ENCODE results near the gene PTPA. TPM values are rescaled to one million over a fixed set of nuclear protein-coding genes. Genes with fewer than 3 reads are reported as not detected.

The PTPA gene
- total and polyA plus RNA-seq, 3 experiments from 2014 or later, result 15.6 to 116 (median 107) TPM

DNA sequence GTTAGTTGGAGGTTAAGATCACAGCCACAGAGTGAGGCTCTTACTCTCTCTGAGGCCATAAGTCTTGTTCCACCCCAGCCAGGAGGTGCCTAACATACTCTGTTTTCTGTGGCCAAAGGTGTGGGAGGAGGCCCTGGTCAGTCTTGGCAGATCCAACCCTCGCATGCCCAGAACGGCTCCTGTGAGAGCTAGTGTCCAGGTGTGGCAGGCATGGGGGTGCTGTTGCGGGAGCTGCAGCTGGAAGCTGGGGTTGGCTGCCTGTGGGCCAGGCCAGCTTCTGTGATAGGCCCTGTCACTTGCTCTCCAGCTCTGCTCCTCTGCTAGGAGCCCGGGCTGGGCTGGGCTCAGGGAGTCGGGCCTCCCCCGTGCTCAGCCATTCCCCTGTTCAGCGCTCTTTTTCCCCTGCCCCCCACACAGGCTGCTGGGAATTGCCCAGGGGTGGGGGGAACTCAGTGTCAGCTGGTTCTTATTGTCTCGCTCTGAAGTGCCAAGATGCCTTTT, 35.3 kb downstream of the PTPA start:
- H3K36me3 Mint-ChIP-seq, result peaks cover 0 to 50% (median 4%) of the 10 kb centered on the region in 3 donors
- no peaks in the 10 kb centered on the region for H3K27me3 ChIP-seq (ENCODE audit: insufficient read depth, low read length, poor library complexity, severe bottlenecking)
- H3K9me3 ChIP-seq (ENCODE audit: low read length), result no peaks in the 10 kb centered on the region
- peaks cover 26% of the 10 kb centered on the region for H3K36me3 ChIP-seq (ENCODE audit: insufficient read depth, low read length)
- CTCF ChIA-PET, result interaction anchor here (0.7 to 2.4 kb wide), 4 partner anchors 15 to 464 kb away, joined by 3 to 10 read pairs (median 4); no protein-coding TSS in a partner anchor
- POLR2A ChIA-PET, result interaction anchor here (0.8 kb wide), 1 partner anchor 90 kb away, joined by 3 read pairs; no protein-coding TSS in a partner anchor
- peaks cover 18% of the 10 kb centered on the region for H3K4me1 ChIP-seq (ENCODE audit: insufficient read depth, low read length)
- DNase-seq, result no peak
- no peak overlapping the region for H3K4me3 Mint-ChIP-seq
- H3K4me1 Mint-ChIP-seq, result peaks cover 7 to 23% (median 11%) of the 10 kb centered on the region in 3 donors
- no peak overlapping the region for H3K27ac ChIP-seq (ENCODE audit: low read depth, low read length)
- no peak overlapping the region for H3K4me3 ChIP-seq (ENCODE audit: low read length)
- H3K9me3 Mint-ChIP-seq, result no peaks in the 10 kb centered on the region
- no peak overlapping the region for H3K27ac Mint-ChIP-seq
- H3K27me3 Mint-ChIP-seq, result peaks cover 0 to 1% of the 10 kb centered on the region in 2 donors

DNA sequence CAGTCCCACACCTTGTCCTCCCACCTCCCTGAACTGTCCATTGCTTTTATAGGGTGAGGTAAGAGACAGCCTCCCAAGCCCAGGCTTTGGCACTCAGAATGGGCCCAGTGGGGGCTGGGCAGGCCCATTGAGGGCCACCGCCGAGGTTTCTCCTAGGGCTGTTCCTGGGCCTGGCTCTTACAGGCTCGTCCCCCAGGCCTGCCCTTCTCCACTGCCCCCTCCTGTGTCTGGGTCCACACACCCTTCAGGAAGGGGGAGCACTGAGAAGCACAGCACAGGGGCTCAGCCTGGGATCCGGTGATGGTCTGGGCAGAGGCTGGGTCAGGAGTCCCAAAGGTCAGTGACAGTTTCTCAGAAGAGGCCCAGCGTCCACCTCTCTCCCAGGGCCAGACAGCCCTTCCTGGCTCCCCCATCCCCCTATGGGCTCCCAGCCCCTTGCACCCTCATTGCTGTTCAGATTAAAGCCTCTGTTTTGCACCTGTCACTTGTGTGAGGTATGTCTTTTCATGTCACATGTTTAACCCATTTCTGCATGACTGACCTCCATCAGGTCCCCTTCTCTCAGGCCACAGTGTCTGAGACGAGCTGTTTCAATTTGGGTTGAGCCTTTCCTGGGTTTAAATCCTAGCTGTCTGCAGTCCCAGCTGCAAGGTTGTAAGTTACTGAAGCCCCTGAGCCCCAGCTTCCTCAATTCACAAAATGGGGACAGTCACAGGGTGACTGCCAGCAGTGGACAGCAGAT, 37.4 kb downstream of the PTPA start:
- CTCF ChIA-PET, result interaction anchor here (1.0 kb wide), 1 partner anchor 17 kb away, joined by 3 read pairs; no protein-coding TSS in a partner anchor
- H3K27me3 Mint-ChIP-seq, result peaks cover 0 to 1% of the 10 kb centered on the region in 2 donors

DNA sequence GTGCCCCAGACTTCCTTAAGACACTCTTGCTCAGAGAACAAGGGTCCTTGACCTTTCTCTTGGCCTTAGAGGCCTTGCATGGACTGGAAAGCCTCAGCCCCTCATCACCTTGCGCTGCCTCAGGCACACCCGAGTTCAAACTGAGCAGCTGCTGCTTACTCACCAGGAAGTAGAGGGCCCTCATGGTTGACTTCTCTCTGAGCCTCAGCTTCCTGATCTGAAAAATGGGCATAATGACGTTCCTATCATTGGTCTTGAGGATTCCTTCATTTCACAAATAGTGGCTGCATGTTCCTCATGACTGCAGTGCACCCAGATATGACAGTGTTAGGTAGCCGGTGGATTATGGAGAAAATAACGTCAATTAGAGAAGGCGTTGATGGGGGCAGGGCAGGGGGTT, 38.2 kb downstream of the PTPA start:
- H3K4me1 ChIP-seq (ENCODE audit: insufficient read depth, low read length), result no peaks in the 10 kb centered on the region
- POLR2A ChIA-PET, result no interaction called here
- H3K9me3 Mint-ChIP-seq, result no peaks in the 10 kb centered on the region

More for the DNA sequence above, 37.4 kb downstream of the PTPA start:
- no peaks in the 10 kb centered on the region for H3K9me3 Mint-ChIP-seq
- Histone ChIP-seq H3K4me3 (ENCODE audit: low read length) (no peak overlapping the region), H3K36me3 (ENCODE audit: insufficient read depth, low read length) (peaks cover 9% of the 10 kb centered on the region), H3K9me3 (ENCODE audit: low read length) (no peaks in the 10 kb centered on the region), H3K27ac (ENCODE audit: low read depth, low read length) (no peak overlapping the region), H3K4me1 (ENCODE audit: insufficient read depth, low read length) (no peaks in the 10 kb centered on the region), H3K27me3 (ENCODE audit: insufficient read depth, low read length, poor library complexity, severe bottlenecking) (no peaks in the 10 kb centered on the region)
- H3K36me3 Mint-ChIP-seq, result peaks cover 0 to 57% (median 4%) of the 10 kb centered on the region in 3 donors
- no peak overlapping the region for H3K27ac Mint-ChIP-seq
- POLR2A ChIA-PET, result no interaction called here
- no peak overlapping the region for H3K4me3 Mint-ChIP-seq
- peaks cover 0 to 5% (median 3%) of the 10 kb centered on the region in 3 donors for H3K4me1 Mint-ChIP-seq
- DNase-seq, result no peak

DNA sequence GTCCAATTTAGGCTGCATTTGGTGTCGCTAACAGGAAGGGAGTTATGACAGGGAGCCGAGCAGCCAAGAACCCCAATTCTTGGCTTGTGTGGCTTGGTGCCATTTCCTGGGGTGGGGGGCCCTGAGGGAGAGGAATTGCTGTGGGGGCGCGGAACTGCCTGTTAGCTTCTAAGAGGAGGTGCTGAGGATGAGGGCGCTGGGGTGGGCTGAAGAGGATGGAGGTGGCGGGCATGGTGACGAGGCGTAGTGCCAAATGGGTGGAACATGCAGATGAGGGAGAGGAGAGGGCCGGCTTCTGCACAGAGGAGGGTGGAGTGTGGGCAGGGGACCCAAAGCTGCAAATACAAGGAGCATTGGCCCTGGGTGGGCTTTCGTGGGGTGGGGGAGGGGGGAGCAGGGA, 38.9 kb downstream of the PTPA start:
- CTCF ChIA-PET, result no interaction called here
- Histone ChIP-seq H3K4me1 (ENCODE audit: insufficient read depth, low read length) (no peaks in the 10 kb centered on the region), H3K27me3 (ENCODE audit: insufficient read depth, low read length, poor library complexity, severe bottlenecking) (no peaks in the 10 kb centered on the region), H3K9me3 (ENCODE audit: low read length) (no peaks in the 10 kb centered on the region), H3K27ac (ENCODE audit: low read depth, low read length) (no peak overlapping the region), H3K4me3 (ENCODE audit: low read length) (no peak overlapping the region), H3K36me3 (ENCODE audit: insufficient read depth, low read length) (peaks cover 5% of the 10 kb centered on the region)
- H3K4me3 Mint-ChIP-seq, result no peak overlapping the region
- H3K27me3 Mint-ChIP-seq, result peaks cover 0 to 1% of the 10 kb centered on the region in 2 donors
- peak overlapping the region in 3 of 8 donors; percentile 29 to 52 (median 33) for H3K27ac Mint-ChIP-seq
- H3K9me3 Mint-ChIP-seq, result no peaks in the 10 kb centered on the region
- H3K4me1 Mint-ChIP-seq, result no peaks in the 10 kb centered on the region
- DNase-seq, result no peak
- POLR2A ChIA-PET, result no interaction called here
- H3K36me3 Mint-ChIP-seq, result peaks cover 0 to 55% (median 4%) of the 10 kb centered on the region in 3 donors

More for the DNA sequence above, 38.2 kb downstream of the PTPA start:
- peaks cover 0 to 53% (median 4%) of the 10 kb centered on the region in 3 donors for H3K36me3 Mint-ChIP-seq
- Histone ChIP-seq H3K4me3 (ENCODE audit: low read length) (no peak overlapping the region), H3K27ac (ENCODE audit: low read depth, low read length) (no peak overlapping the region), H3K9me3 (ENCODE audit: low read length) (no peaks in the 10 kb centered on the region), H3K27me3 (ENCODE audit: insufficient read depth, low read length, poor library complexity, severe bottlenecking) (no peaks in the 10 kb centered on the region), H3K36me3 (ENCODE audit: insufficient read depth, low read length) (peaks cover 5% of the 10 kb centered on the region)
- CTCF ChIA-PET, result interaction anchor here (1.0 kb wide), 1 partner anchor 18 kb away, joined by 3 read pairs; no protein-coding TSS in a partner anchor
- H3K4me1 Mint-ChIP-seq, result no peaks in the 10 kb centered on the region
- peak overlapping the region in 2 of 8 donors; percentile 48 to 95 for H3K27ac Mint-ChIP-seq
- peak overlapping the region in 1 of 7 donors; percentile 65 for H3K4me3 Mint-ChIP-seq
- no peak for DNase-seq
- H3K27me3 Mint-ChIP-seq, result peaks cover 0 to 1% of the 10 kb centered on the region in 2 donors

DNA sequence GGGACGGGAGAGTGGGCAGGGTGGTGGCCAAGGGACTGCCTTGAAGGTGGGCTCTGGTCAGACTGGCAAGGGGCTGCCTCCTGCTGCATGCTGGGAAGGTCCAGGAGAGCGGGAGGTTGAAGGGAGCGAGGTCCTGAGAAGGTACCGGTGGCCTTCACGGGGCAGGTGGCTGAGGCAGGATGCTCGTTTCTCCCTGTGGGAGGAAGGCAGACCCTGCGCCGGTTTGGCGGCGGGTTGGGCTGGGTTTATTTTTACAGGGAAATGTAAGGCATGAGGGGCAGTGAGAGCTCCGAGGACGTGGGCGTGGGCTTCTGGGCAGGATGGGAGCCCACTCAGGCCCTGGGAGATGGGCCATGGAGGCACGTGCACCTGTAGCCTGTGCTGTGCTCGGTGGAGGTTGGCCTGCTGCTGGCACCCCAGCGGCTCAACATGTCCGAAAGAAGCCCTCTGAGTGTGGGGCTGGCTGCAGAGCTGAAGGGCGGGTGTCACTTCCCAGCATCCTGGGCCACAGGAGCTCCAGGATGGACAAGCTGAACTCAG, 39.5 kb downstream of the PTPA start:
- Histone ChIP-seq H3K4me3 (ENCODE audit: low read length) (no peak overlapping the region), H3K27ac (ENCODE audit: low read depth, low read length) (no peak overlapping the region), H3K27me3 (ENCODE audit: insufficient read depth, low read length, poor library complexity, severe bottlenecking) (no peaks in the 10 kb centered on the region), H3K9me3 (ENCODE audit: low read length) (no peaks in the 10 kb centered on the region), H3K4me1 (ENCODE audit: insufficient read depth, low read length) (no peaks in the 10 kb centered on the region), H3K36me3 (ENCODE audit: insufficient read depth, low read length) (peaks cover 5% of the 10 kb centered on the region)
- Mint-ChIP-seq H3K4me3 (no peak overlapping the region), H3K27ac (peak overlapping the region in 1 of 8 donors; percentile 23), H3K36me3 (peaks cover 0 to 52% (median 4%) of the 10 kb centered on the region in 3 donors), H3K9me3 (no peaks in the 10 kb centered on the region), H3K4me1 (no peaks in the 10 kb centered on the region), H3K27me3 (peaks cover 0 to 1% of the 10 kb centered on the region in 2 donors)
- CTCF ChIA-PET, result interaction anchor here (1.7 to 2.5 kb wide), 2 partner anchors 8 to 19 kb away, joined by 5 to 15 read pairs; no protein-coding TSS in a partner anchor
- POLR2A ChIA-PET, result no interaction called here
- DNase-seq, result no peak

DNA sequence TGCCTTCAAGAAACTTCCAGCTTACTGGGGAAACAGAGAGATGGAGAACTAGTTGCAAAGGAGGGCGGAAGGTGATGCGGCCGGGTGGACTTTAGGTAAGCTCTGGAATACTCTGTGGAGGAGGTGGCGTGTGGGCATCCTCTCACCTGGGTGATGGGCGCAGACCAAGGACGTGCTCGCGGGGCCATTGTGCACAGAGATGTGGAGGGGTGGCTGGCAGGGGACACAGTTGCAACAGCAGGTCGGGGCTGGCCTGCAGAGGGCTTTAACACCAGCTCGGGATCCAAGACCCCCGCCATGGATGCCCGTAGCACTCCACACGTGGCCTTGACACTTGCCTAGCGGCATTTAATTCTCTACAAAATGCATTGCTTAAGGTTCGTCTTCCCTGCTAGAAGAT, 40.3 kb downstream of the PTPA start:
- no peak for DNase-seq
- Histone ChIP-seq H3K36me3 (ENCODE audit: insufficient read depth, low read length) (peaks cover 5% of the 10 kb centered on the region), H3K4me1 (ENCODE audit: insufficient read depth, low read length) (no peaks in the 10 kb centered on the region), H3K9me3 (ENCODE audit: low read length) (no peaks in the 10 kb centered on the region), H3K27ac (ENCODE audit: low read depth, low read length) (no peak overlapping the region), H3K4me3 (ENCODE audit: low read length) (no peak overlapping the region), H3K27me3 (ENCODE audit: insufficient read depth, low read length, poor library complexity, severe bottlenecking) (no peaks in the 10 kb centered on the region)
- CTCF ChIA-PET, result interaction anchor here (1.7 to 2.5 kb wide), 2 partner anchors 9 to 20 kb away, joined by 5 to 15 read pairs; no protein-coding TSS in a partner anchor
- Mint-ChIP-seq H3K27ac (peak overlapping the region in 3 of 8 donors; percentile 32 to 43 (median 38)), H3K4me1 (no peaks in the 10 kb centered on the region), H3K9me3 (no peaks in the 10 kb centered on the region), H3K27me3 (no peaks in the 10 kb centered on the region), H3K36me3 (peaks cover 0 to 47% (median 4%) of the 10 kb centered on the region in 3 donors), H3K4me3 (no peak overlapping the region)
- POLR2A ChIA-PET, result no interaction called here

DNA sequence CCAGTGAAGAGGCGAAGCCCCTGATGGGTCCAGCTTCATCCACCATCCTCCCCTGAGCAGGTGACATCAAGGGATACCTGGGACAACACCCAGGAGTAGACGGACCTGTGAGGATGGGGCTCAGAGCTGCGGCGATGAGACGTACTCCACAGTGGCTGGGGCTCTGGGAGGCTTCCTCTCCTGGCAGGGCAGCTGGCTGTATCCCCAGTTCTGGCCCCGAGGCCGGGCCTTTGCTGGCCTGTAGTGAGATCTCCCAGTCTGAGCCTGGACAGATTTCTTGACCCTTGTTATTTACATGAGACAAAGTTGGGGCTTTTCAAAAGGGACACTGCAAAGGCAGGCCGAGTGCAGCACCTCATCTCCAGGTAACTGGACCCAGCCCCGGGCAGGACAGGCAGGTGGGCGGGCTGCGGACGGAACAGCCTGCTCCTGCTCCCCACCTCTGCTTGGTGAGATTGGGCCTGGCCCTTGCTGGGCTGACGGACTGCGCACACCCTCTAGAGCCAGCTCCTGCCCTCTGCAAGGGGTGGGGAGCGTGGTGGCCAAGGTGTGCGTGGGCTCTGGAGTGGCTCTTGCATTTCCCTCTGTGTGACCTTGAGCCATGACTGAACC, 43.8 kb downstream of the PTPA start:
- CTCF ChIA-PET, result interaction anchor here (1.3 to 1.5 kb wide), 2 partner anchors 12 to 23 kb away, joined by 3 read pairs; no protein-coding TSS in a partner anchor

More for the DNA sequence above, 43.8 kb downstream of the PTPA start:
- Mint-ChIP-seq H3K9me3 (no peaks in the 10 kb centered on the region), H3K36me3 (peaks cover 0 to 26% (median 2%) of the 10 kb centered on the region in 3 donors), H3K4me1 (no peaks in the 10 kb centered on the region), H3K4me3 (no peak overlapping the region), H3K27ac (no peak overlapping the region), H3K27me3 (no peaks in the 10 kb centered on the region)
- H3K4me3 ChIP-seq (ENCODE audit: low read length), result no peak overlapping the region
- no peaks in the 10 kb centered on the region for H3K4me1 ChIP-seq (ENCODE audit: insufficient read depth, low read length)
- DNase-seq, result no peak
- H3K36me3 ChIP-seq (ENCODE audit: insufficient read depth, low read length), result no peaks in the 10 kb centered on the region
- POLR2A ChIA-PET, result no interaction called here
- H3K27me3 ChIP-seq (ENCODE audit: insufficient read depth, low read length, poor library complexity, severe bottlenecking), result no peaks in the 10 kb centered on the region
- no peaks in the 10 kb centered on the region for H3K9me3 ChIP-seq (ENCODE audit: low read length)
- H3K27ac ChIP-seq (ENCODE audit: low read depth, low read length), result no peak overlapping the region

Data from CD8-positive, alpha-beta memory T cell (primary cell).